Mesenchymal stem cell (in vitro differentiated cells and primary cell): ENCODE data around the gene FAM43B.
A peak's percentile ranks its signal among the peaks of the same experiment; 100 is the strongest.

Experiments used
- DNase-seq: peaks from one replicate; pipeline ENCODE4 v3.0.0-alpha.2; 2013
- H2AFZ ChIP-seq: one replicate; pipeline ENCODE4 v1.6.1; 2013; ENCODE audit warnings: low read depth, mild to moderate bottlenecking, control low read depth, inconsistent platforms, low read length, moderate library complexity
- H2AK5ac ChIP-seq: 2 replicates; pipeline ENCODE4 v1.6.1; 2013; ENCODE audit warnings: low read length, moderate library complexity, mild to moderate bottlenecking, inconsistent platforms; ENCODE audit not compliant: severe bottlenecking
- H2BK120ac ChIP-seq: one replicate; pipeline ENCODE4 v1.6.1; 2013; ENCODE audit warnings: low read depth, mild to moderate bottlenecking, inconsistent platforms, low read length, moderate library complexity
- H2BK12ac ChIP-seq, 2 experiments: one replicate each; pipeline ENCODE4 v1.6.1; 2013; ENCODE audit warnings: inconsistent platforms in 2 of 2, low read length in 2 of 2, mild to moderate bottlenecking in 2 of 2, moderate library complexity in 2 of 2, control low read depth in 1 of 2
- H2BK15ac ChIP-seq: one replicate; pipeline ENCODE4 v1.6.1; 2013; ENCODE audit warnings: mild to moderate bottlenecking, low read depth, inconsistent platforms; ENCODE audit not compliant: poor library complexity, severe bottlenecking
- H2BK5ac ChIP-seq: 2 replicates; pipeline ENCODE4 v1.6.1; 2013; ENCODE audit warnings: low read depth, mild to moderate bottlenecking, low read length, control low read depth, inconsistent platforms; ENCODE audit not compliant: poor library complexity, severe bottlenecking
- H3K14ac ChIP-seq, 2 experiments: one replicate each; pipeline ENCODE4 v1.6.1; 2013; ENCODE audit warnings: inconsistent platforms in 2 of 2, low read length in 2 of 2, control low read depth in 1 of 2, mild to moderate bottlenecking in 1 of 2, moderate library complexity in 1 of 2
- H3K18ac ChIP-seq, 2 experiments: one replicate each; pipeline ENCODE4 v1.6.1; 2013; ENCODE audit warnings: inconsistent platforms in 2 of 2, low read length in 2 of 2, control low read depth in 1 of 2, low read depth in 1 of 2, mild to moderate bottlenecking in 1 of 2
- H3K23ac ChIP-seq, 2 experiments: one replicate each; pipeline ENCODE4 v1.6.1; 2013; ENCODE audit warnings: inconsistent platforms in 2 of 2, low read length in 2 of 2, mild to moderate bottlenecking in 2 of 2, moderate library complexity in 2 of 2, control low read depth in 1 of 2
- H3K27ac ChIP-seq: 2 replicates; pipeline ENCODE4 v1.5.1; 2013; ENCODE audit warnings: mild to moderate bottlenecking, moderate library complexity, low read length, control low read depth, inconsistent platforms; ENCODE audit not compliant: poor library complexity, severe bottlenecking
- H3K27me3 ChIP-seq, 2 experiments: 2 replicates each; pipeline versions ENCODE4 v1.6.1 to v1.7.0; 2013; ENCODE audit warnings: low read length in 2 of 2, mild to moderate bottlenecking in 2 of 2, moderate library complexity in 2 of 2, control low read depth in 1 of 2, inconsistent platforms in 1 of 2; ENCODE audit not compliant: control insufficient read depth in 1 of 2, insufficient read depth in 1 of 2
- H3K36me3 ChIP-seq, 2 experiments: 2 replicates each; pipeline versions ENCODE4 v1.6.1 to v1.7.0; 2013; ENCODE audit warnings: low read length in 2 of 2, control low read depth in 1 of 2, inconsistent platforms in 1 of 2, low read depth in 1 of 2, mild to moderate bottlenecking in 1 of 2; ENCODE audit not compliant: insufficient read depth in 2 of 2, control insufficient read depth in 1 of 2
- H3K4ac ChIP-seq, 2 experiments: one replicate each; pipeline ENCODE4 v1.6.1; 2013; ENCODE audit warnings: inconsistent platforms in 2 of 2, low read length in 2 of 2, mild to moderate bottlenecking in 2 of 2, moderate library complexity in 2 of 2, control low read depth in 1 of 2, low read depth in 1 of 2
- H3K4me1 ChIP-seq: 2 replicates; pipeline ENCODE4 v1.6.1; 2013; ENCODE audit warnings: low read depth, low read length, control low read depth; ENCODE audit not compliant: control insufficient read depth, insufficient read depth
- H3K4me2 ChIP-seq: 2 replicates; pipeline ENCODE4 v1.6.1; 2013; ENCODE audit warnings: low read length, mild to moderate bottlenecking, inconsistent platforms; ENCODE audit not compliant: poor library complexity, severe bottlenecking
- H3K4me3 ChIP-seq, 2 experiments: 2 replicates each; pipeline versions ENCODE4 v1.5.1 to v1.7.0; 2013; ENCODE audit warnings: low read length in 2 of 2, mild to moderate bottlenecking in 2 of 2, control low read depth in 1 of 2, low read depth in 1 of 2; ENCODE audit not compliant: insufficient read depth in 1 of 2
- H3K79me1 ChIP-seq: replicated peaks from 2 replicates; pipeline ENCODE4 v1.6.1; 2013; ENCODE audit warnings: mild to moderate bottlenecking, control low read depth, low read length, inconsistent platforms; ENCODE audit not compliant: poor library complexity, severe bottlenecking
- H3K9ac ChIP-seq: 2 replicates; pipeline ENCODE4 v1.7.0; 2013; ENCODE audit warnings: mild to moderate bottlenecking, low read length, moderate library complexity
- H3K9me3 ChIP-seq: 2 replicates; pipeline ENCODE4 v1.7.0; 2013; ENCODE audit warnings: mild to moderate bottlenecking, low read length; ENCODE audit not compliant: control insufficient read depth
- H4K8ac ChIP-seq: one replicate; pipeline ENCODE4 v1.6.1; 2013; ENCODE audit warnings: inconsistent platforms, mild to moderate bottlenecking, low read length, moderate library complexity
- H4K91ac ChIP-seq: one replicate; pipeline ENCODE4 v1.6.1; 2013; ENCODE audit warnings: mild to moderate bottlenecking, low read length, inconsistent platforms
- WGBS: methylation state at CpG from one replicate; pipeline ENCODE4 v1.1.7; 2013; ENCODE audit warnings: mixed read lengths; 5-methylcytosine and 5-hydroxymethylcytosine counted together

FAM43B gene

DNA sequence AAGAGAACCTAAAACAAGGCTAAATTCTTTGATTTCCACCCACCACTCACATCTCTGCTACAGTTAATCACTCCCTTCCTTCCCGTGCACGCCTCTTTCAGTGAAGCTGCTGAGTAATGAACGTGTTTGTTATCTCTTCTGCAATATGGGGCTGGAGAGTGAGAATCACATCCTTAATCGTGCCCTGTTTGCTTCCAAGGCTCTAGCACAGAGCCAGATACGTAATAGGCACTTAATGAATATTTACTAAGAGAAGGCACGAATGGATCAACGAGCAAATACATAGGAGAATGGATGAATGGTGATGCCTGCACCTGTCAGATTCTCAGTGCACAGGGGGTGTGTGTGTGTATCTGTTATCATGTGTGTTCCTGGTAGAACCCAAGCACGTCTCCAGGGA lies 22.1 kb upstream of the FAM43B start:
- H3K27me3 ChIP-seq: peaks cover 70 to 73% of the 10 kb centered on the region in 2 experiments
- H4K91ac ChIP-seq: no peak overlapping the region
- H2AFZ ChIP-seq: no peak overlapping the region
- H2BK15ac ChIP-seq: no peak overlapping the region
- no peaks in the 10 kb centered on the region for H3K79me1 ChIP-seq
- no peak overlapping the region for H3K18ac ChIP-seq
- H3K4me3 ChIP-seq: no peak overlapping the region
- H3K9me3 ChIP-seq: no peaks in the 10 kb centered on the region
- no peak overlapping the region for H3K9ac ChIP-seq
- no peak overlapping the region for H4K8ac ChIP-seq
- no peak overlapping the region for H2BK12ac ChIP-seq
- no peak overlapping the region for H3K23ac ChIP-seq
- WGBS: 67% methylated on average over 8 of the region's 8 CpGs
- H3K36me3 ChIP-seq: no peaks in the 10 kb centered on the region
- H3K14ac ChIP-seq: no peak overlapping the region
- no peak overlapping the region for H3K4ac ChIP-seq
- H2AK5ac ChIP-seq: no peak overlapping the region
- DNase-seq: no peak
- no peak overlapping the region for H2BK120ac ChIP-seq
- H3K27ac ChIP-seq: no peak overlapping the region
- no peak overlapping the region for H2BK5ac ChIP-seq
- H3K4me2 ChIP-seq: no peak overlapping the region
- H3K4me1 ChIP-seq: no peaks in the 10 kb centered on the region

DNA sequence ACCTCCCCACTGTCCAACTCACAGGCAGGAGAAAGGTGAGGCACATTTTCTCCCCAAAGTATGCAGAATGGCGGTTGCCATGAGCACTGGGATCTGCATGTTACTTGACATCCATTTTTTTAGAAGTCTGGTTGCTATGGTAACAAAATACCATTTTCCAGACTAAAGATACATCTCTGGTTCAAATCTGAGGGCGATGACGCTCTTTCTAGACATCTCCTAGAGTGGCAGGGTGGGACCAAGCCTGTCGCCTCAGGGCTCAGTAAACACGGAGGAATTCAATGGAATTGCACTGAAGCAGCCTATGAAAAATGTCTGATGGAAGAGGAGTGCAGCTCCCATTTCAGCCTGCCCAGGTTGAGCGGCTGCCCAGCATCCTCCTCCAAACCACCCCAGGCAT lies 21.5 kb upstream of the FAM43B start:
- Histone ChIP-seq H3K4me2 (no peak overlapping the region), H3K9me3 (no peaks in the 10 kb centered on the region), H3K18ac (no peak overlapping the region), H2BK5ac (no peak overlapping the region), H4K8ac (no peak overlapping the region), H2BK120ac (no peak overlapping the region), H3K79me1 (no peaks in the 10 kb centered on the region), H2BK12ac (no peak overlapping the region), H3K14ac (no peak overlapping the region), H3K4me3 (no peak overlapping the region), H3K9ac (no peak overlapping the region), H2AK5ac (no peak overlapping the region), H3K27me3 (peaks cover 74 to 79% of the 10 kb centered on the region in 2 experiments), H2BK15ac (no peak overlapping the region), H3K27ac (no peak overlapping the region), H3K23ac (no peak overlapping the region), H3K4ac (no peak overlapping the region), H4K91ac (no peak overlapping the region), H2AFZ (no peak overlapping the region), H3K4me1 (no peaks in the 10 kb centered on the region), H3K36me3 (no peaks in the 10 kb centered on the region)
- WGBS: 71% methylated on average over 6 of the region's 6 CpGs
- no peak for DNase-seq

DNA sequence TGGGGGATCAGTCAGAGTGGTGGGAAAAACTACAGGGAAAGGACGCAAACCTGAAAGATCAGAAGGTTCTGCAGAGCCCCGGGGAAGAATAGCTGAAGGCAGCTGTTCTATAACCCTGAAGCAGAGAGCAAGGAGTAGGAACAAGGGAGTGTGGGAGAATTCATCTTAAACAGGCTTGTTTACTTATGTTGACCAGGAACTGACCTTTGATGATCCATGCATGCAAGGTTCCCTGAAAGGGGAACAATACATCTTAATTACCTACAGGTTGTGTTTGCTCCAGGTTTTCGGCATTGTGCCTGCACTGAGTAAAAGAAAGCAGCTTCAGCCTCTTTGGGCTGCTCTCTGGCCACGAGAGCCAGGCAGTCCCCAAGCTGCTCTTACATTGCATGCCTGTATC lies 18.7 kb upstream of the FAM43B start:
- Histone ChIP-seq H3K27me3 (peaks cover 63 to 73% of the 10 kb centered on the region in 2 experiments), H3K14ac (peak overlapping the region in 1 of 2 experiments; percentile 28), H2AFZ (no peak overlapping the region), H3K27ac (no peak overlapping the region), H2BK5ac (no peak overlapping the region), H2AK5ac (no peak overlapping the region), H2BK15ac (no peak overlapping the region), H3K9me3 (no peaks in the 10 kb centered on the region), H3K4me3 (no peak overlapping the region), H2BK12ac (no peak overlapping the region), H3K79me1 (no peaks in the 10 kb centered on the region), H3K4me2 (no peak overlapping the region), H3K9ac (no peak overlapping the region), H3K18ac (no peak overlapping the region), H3K23ac (no peak overlapping the region), H3K4ac (no peak overlapping the region), H3K4me1 (no peaks in the 10 kb centered on the region), H4K91ac (no peak overlapping the region), H3K36me3 (no peaks in the 10 kb centered on the region), H4K8ac (no peak overlapping the region), H2BK120ac (no peak overlapping the region)
- DNase-seq: no peak
- 65% methylated on average over 4 of the region's 4 CpGs for WGBS

DNA sequence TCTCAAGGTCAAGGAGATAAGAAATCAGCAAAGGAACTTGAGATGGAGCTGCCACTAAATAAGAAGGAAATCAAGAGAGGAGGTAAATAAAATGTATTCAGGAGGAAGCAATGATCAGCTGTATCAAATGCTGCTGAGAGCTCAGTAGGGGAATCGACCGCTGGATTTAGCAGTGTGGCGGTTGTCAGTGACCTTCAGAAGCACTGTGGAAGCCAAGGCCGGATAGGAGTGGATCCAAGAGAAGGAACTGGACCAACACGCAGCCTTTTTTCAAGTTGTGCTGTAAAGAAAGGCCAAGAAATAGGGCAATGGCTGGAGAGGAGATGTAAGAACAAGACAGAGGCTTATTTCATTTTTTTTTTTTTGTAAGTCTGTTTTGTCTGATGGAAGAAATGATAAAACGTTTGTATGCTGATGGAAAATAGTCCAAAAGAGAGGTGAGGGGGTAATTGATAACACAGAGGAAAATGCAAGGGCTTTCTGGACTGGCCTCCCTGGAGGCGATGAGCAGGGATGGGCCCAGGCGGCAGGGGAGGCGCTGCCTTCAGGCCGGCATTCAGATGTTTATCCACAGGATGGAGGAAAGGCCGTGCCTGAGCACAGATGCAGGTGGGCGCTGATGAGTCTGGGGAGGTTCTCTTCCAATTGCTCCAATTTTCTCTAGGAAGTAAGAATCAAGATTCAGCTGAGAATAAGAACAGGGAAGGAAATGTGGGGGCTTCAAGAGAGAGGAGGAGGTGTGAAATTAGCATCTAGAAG lies 17.5 kb upstream of the FAM43B start:
- H3K4me1 ChIP-seq: no peaks in the 10 kb centered on the region
- no peaks in the 10 kb centered on the region for H3K79me1 ChIP-seq
- H2BK120ac ChIP-seq: no peak overlapping the region
- H3K4me3 ChIP-seq: no peak overlapping the region
- H3K4ac ChIP-seq: no peak overlapping the region
- 69% methylated on average over 12 of the region's 12 CpGs for WGBS
- H3K36me3 ChIP-seq: no peaks in the 10 kb centered on the region
- no peak overlapping the region for H4K8ac ChIP-seq
- no peak overlapping the region for H2BK12ac ChIP-seq
- H3K27ac ChIP-seq: no peak overlapping the region
- no peak overlapping the region for H2AK5ac ChIP-seq
- no peak overlapping the region for H3K18ac ChIP-seq
- no peaks in the 10 kb centered on the region for H3K9me3 ChIP-seq
- no peak overlapping the region for H3K9ac ChIP-seq
- H2BK5ac ChIP-seq: no peak overlapping the region
- no peak overlapping the region for H3K23ac ChIP-seq
- H3K14ac ChIP-seq: no peak overlapping the region
- no peak overlapping the region for H4K91ac ChIP-seq
- H3K4me2 ChIP-seq: no peak overlapping the region
- H2BK15ac ChIP-seq: no peak overlapping the region
- H2AFZ ChIP-seq: no peak overlapping the region
- no peak for DNase-seq
- H3K27me3 ChIP-seq: peaks cover 51 to 68% of the 10 kb centered on the region in 2 experiments
